ENCODE measurements around the gene PPIL4.
"Not testable (repeated sequence)": the region's sequence is repeated elsewhere in the genome, so short reads cannot be mapped to it uniquely, and the experiment has no call there.

Gene PPIL4

GRCh38 chr6:149513915-149514314, 31.9 kb downstream of the PPIL4 start:
- Histone ChIP-seq H3K4me1 (ENCODE audit: insufficient read depth, low read length) (no peaks in the 10 kb centered on the region), H3K27me3 (ENCODE audit: control insufficient read depth in 1 of 2, insufficient read depth in 2 of 2, low read length in 2 of 2) (no peaks in the 10 kb centered on the region), H3K9ac (ENCODE audit: low read length) (no peak overlapping the region), H3K36me3 (ENCODE audit: insufficient read depth, low read length) (peaks cover 13% of the 10 kb centered on the region), H3K27ac (ENCODE audit: low read depth, low read length) (no peak overlapping the region), H3K9me3 (ENCODE audit: low read length) (no peaks in the 10 kb centered on the region), H3K4me3 (ENCODE audit: low read depth in 1 of 2, low read length in 2 of 2) (no peak overlapping the region)

GRCh38 chr6:149510793-149511512, 34.9 kb downstream of the PPIL4 start:
- H3K27ac ChIP-seq (ENCODE audit: low read depth, low read length), result no peak overlapping the region
- peaks cover 13% of the 10 kb centered on the region for H3K36me3 ChIP-seq (ENCODE audit: insufficient read depth, low read length)
- no peak overlapping the region for H3K4me3 ChIP-seq (ENCODE audit: low read depth in 1 of 2, low read length in 2 of 2)

GRCh38 chr6:149508485-149508884, 37.4 kb downstream of the PPIL4 start:
- H3K4me3 ChIP-seq (ENCODE audit: low read depth in 1 of 2, low read length in 2 of 2), result no peak overlapping the region
- no peaks in the 10 kb centered on the region for H3K4me1 ChIP-seq (ENCODE audit: insufficient read depth, low read length)
- H3K27me3 ChIP-seq (ENCODE audit: control insufficient read depth in 1 of 2, insufficient read depth in 2 of 2, low read length in 2 of 2), result no peaks in the 10 kb centered on the region
- no peak overlapping the region for H3K27ac ChIP-seq (ENCODE audit: low read depth, low read length)
- no peaks in the 10 kb centered on the region for H3K9me3 ChIP-seq (ENCODE audit: low read length)
- peaks cover 21% of the 10 kb centered on the region for H3K36me3 ChIP-seq (ENCODE audit: insufficient read depth, low read length)
- H3K9ac ChIP-seq (ENCODE audit: low read length), result no peak overlapping the region

More at GRCh38 chr6:149510793-149511512, 34.9 kb downstream of the PPIL4 start:
- Histone ChIP-seq H3K9me3 (ENCODE audit: low read length) (no peaks in the 10 kb centered on the region), H3K4me1 (ENCODE audit: insufficient read depth, low read length) (no peaks in the 10 kb centered on the region), H3K27me3 (ENCODE audit: control insufficient read depth in 1 of 2, insufficient read depth in 2 of 2, low read length in 2 of 2) (no peaks in the 10 kb centered on the region), H3K9ac (ENCODE audit: low read length) (no peak overlapping the region)

DNA sequence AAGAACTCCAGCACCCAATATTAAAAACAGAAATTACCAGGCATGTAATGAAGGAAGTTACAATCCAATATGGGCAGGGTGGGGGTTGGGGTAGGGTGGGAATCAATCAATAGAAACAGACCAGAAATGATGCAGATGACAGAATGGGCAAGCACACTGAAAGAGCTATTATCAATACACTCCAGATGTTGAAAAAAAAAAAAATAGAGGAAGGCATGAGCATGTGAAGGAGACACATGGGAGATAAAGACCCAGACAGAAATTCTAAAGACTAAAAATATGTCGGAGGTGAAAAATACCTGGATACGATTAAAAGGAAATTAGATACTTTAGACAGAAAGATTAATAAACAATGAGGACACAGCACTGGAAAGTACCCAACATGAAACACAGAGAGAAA, 42.0 kb downstream of the PPIL4 start:
- Histone ChIP-seq H3K4me3 (ENCODE audit: low read depth in 1 of 2, low read length in 2 of 2) (no peak overlapping the region), H3K9ac (ENCODE audit: low read length) (no peak overlapping the region), H3K27me3 (ENCODE audit: control insufficient read depth in 1 of 2, insufficient read depth in 2 of 2, low read length in 2 of 2) (no peaks in the 10 kb centered on the region), H3K9me3 (ENCODE audit: low read length) (no peaks in the 10 kb centered on the region), H3K36me3 (ENCODE audit: insufficient read depth, low read length) (peaks cover 8% of the 10 kb centered on the region), H3K27ac (ENCODE audit: low read depth, low read length) (no peak overlapping the region), H3K4me1 (ENCODE audit: insufficient read depth, low read length) (no peaks in the 10 kb centered on the region)

GRCh38 chr6:149503276-149503675, 42.6 kb downstream of the PPIL4 start:
- H3K27me3 ChIP-seq (ENCODE audit: control insufficient read depth in 1 of 2, insufficient read depth in 2 of 2, low read length in 2 of 2), result no peaks in the 10 kb centered on the region
- H3K27ac ChIP-seq (ENCODE audit: low read depth, low read length), result no peak overlapping the region
- no peak overlapping the region for H3K9ac ChIP-seq (ENCODE audit: low read length)
- no peaks in the 10 kb centered on the region for H3K4me1 ChIP-seq (ENCODE audit: insufficient read depth, low read length)
- H3K4me3 ChIP-seq (ENCODE audit: low read depth in 1 of 2, low read length in 2 of 2), result no peak overlapping the region
- H3K36me3 ChIP-seq (ENCODE audit: insufficient read depth, low read length), result peaks cover 8% of the 10 kb centered on the region
- H3K9me3 ChIP-seq (ENCODE audit: low read length), result no peaks in the 10 kb centered on the region

GRCh38 chr6:149501768-149502167, 44.1 kb downstream of the PPIL4 start:
- Histone ChIP-seq H3K4me3 (ENCODE audit: low read depth in 1 of 2, low read length in 2 of 2) (no peak overlapping the region), H3K27ac (ENCODE audit: low read depth, low read length) (no peak overlapping the region), H3K4me1 (ENCODE audit: insufficient read depth, low read length) (no peaks in the 10 kb centered on the region), H3K9me3 (ENCODE audit: low read length) (no peaks in the 10 kb centered on the region), H3K27me3 (ENCODE audit: control insufficient read depth in 1 of 2, insufficient read depth in 2 of 2, low read length in 2 of 2) (no peaks in the 10 kb centered on the region), H3K9ac (ENCODE audit: low read length) (no peak overlapping the region), H3K36me3 (ENCODE audit: insufficient read depth, low read length) (peaks cover 8% of the 10 kb centered on the region)

DNA sequence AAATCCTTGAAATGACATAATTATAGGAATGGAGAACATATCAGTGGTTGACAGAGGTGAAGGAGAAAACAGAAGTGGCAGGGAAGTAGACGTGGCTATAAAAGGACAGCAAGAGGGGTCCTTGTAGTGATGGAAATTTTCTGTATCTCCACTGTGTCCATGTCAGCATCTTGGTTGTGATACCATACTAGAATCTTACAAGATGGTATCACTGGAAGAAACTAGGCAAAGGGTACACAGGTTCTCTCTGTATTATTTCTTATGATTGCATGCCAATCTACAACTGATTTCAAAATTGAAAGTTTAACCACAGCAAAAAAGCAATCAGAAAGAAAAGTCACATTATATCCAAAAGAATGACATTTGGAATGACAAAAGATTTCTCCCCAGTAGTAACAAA, 44.6 kb downstream of the PPIL4 start:
- H3K27ac ChIP-seq (ENCODE audit: low read depth, low read length), result no peak overlapping the region
- H3K9ac ChIP-seq (ENCODE audit: low read length), result no peak overlapping the region
- no peaks in the 10 kb centered on the region for H3K9me3 ChIP-seq (ENCODE audit: low read length)
- no peak overlapping the region for H3K4me3 ChIP-seq (ENCODE audit: low read depth in 1 of 2, low read length in 2 of 2)
- H3K4me1 ChIP-seq (ENCODE audit: insufficient read depth, low read length), result no peaks in the 10 kb centered on the region
- peaks cover 8% of the 10 kb centered on the region for H3K36me3 ChIP-seq (ENCODE audit: insufficient read depth, low read length)
- H3K27me3 ChIP-seq (ENCODE audit: control insufficient read depth in 1 of 2, insufficient read depth in 2 of 2, low read length in 2 of 2), result no peaks in the 10 kb centered on the region

GRCh38 chr6:149500096-149500495, 45.7 kb downstream of the PPIL4 start:
- Histone ChIP-seq H3K9ac (ENCODE audit: low read length) (no peak overlapping the region), H3K27me3 (ENCODE audit: control insufficient read depth in 1 of 2, insufficient read depth in 2 of 2, low read length in 2 of 2) (no peaks in the 10 kb centered on the region), H3K36me3 (ENCODE audit: insufficient read depth, low read length) (peaks cover 5% of the 10 kb centered on the region), H3K27ac (ENCODE audit: low read depth, low read length) (no peak overlapping the region), H3K4me1 (ENCODE audit: insufficient read depth, low read length) (no peaks in the 10 kb centered on the region), H3K9me3 (ENCODE audit: low read length) (no peaks in the 10 kb centered on the region), H3K4me3 (ENCODE audit: low read depth in 1 of 2, low read length in 2 of 2) (no peak overlapping the region)

DNA sequence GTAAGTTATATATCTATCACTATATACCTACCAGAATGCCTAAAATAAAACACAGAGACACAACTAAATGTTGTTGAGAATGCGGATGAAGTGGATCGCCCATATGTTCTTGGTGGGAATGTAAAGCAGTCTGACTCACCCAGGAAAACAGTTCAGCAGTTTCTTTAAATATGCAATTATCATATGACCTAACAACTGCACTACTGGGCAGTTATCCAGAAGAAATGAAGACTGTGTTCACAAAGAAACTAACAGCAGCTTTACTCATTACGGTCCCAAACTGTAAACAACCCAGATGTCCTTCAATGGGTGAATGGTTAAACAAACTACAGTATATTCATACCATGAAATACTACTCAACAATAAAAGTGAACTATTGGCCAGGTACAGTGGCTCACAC, 46.8 kb downstream of the PPIL4 start:
- H3K4me1 ChIP-seq (ENCODE audit: insufficient read depth, low read length), result no peaks in the 10 kb centered on the region
- no peaks in the 10 kb centered on the region for H3K36me3 ChIP-seq (ENCODE audit: insufficient read depth, low read length)
- no peaks in the 10 kb centered on the region for H3K9me3 ChIP-seq (ENCODE audit: low read length)
- no peak overlapping the region for H3K9ac ChIP-seq (ENCODE audit: low read length)
- H3K27ac ChIP-seq (ENCODE audit: low read depth, low read length), result no peak overlapping the region
- no peak overlapping the region for H3K4me3 ChIP-seq (ENCODE audit: low read depth in 1 of 2, low read length in 2 of 2)
- H3K27me3 ChIP-seq (ENCODE audit: control insufficient read depth in 1 of 2, insufficient read depth in 2 of 2, low read length in 2 of 2), result no peaks in the 10 kb centered on the region

- no peak overlapping the region for H3K4me3 ChIP-seq (ENCODE audit: low read depth in 1 of 2, low read length in 2 of 2)
- no peaks in the 10 kb centered on the region for H3K36me3 ChIP-seq (ENCODE audit: insufficient read depth, low read length)
- no peaks in the 10 kb centered on the region for H3K27me3 ChIP-seq (ENCODE audit: control insufficient read depth in 1 of 2, insufficient read depth in 2 of 2, low read length in 2 of 2)
- H3K9ac ChIP-seq (ENCODE audit: low read length), result no peak overlapping the region
- H3K9me3 ChIP-seq (ENCODE audit: low read length), result no peaks in the 10 kb centered on the region
- no peaks in the 10 kb centered on the region for H3K4me1 ChIP-seq (ENCODE audit: insufficient read depth, low read length)
- H3K27ac ChIP-seq (ENCODE audit: low read depth, low read length), result no peak overlapping the region
Measured at GRCh38 chr6:149497365-149497764, 48.5 kb downstream of the PPIL4 start.

DNA sequence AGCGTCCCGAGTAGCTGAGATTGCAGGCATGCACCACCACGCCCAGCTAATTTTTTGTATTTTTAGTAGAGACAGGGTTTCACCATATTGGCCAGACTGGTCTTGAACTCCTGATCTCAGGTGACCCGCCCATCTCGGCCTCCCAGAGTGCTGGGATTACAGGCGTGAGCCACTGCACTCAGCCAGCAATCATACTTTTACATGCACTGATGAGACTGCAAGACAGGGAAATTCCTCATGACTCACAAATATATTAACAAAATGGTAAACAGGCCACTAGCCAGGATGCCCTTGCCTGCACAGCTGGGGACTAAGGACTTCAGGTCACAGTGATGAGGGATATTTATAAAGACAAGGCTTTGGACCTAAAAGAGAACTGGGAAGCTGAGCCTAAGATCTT, 49.2 kb downstream of the PPIL4 start:
- not testable (repeated sequence) for H3K27me3 ChIP-seq (ENCODE audit: control insufficient read depth in 1 of 2, insufficient read depth in 2 of 2, low read length in 2 of 2); H3K9ac ChIP-seq (ENCODE audit: low read length); H3K27ac ChIP-seq (ENCODE audit: low read depth, low read length); H3K9me3 ChIP-seq (ENCODE audit: low read length); H3K36me3 ChIP-seq (ENCODE audit: insufficient read depth, low read length); H3K4me1 ChIP-seq (ENCODE audit: insufficient read depth, low read length); H3K4me3 ChIP-seq (ENCODE audit: low read depth in 1 of 2, low read length in 2 of 2)

DNA sequence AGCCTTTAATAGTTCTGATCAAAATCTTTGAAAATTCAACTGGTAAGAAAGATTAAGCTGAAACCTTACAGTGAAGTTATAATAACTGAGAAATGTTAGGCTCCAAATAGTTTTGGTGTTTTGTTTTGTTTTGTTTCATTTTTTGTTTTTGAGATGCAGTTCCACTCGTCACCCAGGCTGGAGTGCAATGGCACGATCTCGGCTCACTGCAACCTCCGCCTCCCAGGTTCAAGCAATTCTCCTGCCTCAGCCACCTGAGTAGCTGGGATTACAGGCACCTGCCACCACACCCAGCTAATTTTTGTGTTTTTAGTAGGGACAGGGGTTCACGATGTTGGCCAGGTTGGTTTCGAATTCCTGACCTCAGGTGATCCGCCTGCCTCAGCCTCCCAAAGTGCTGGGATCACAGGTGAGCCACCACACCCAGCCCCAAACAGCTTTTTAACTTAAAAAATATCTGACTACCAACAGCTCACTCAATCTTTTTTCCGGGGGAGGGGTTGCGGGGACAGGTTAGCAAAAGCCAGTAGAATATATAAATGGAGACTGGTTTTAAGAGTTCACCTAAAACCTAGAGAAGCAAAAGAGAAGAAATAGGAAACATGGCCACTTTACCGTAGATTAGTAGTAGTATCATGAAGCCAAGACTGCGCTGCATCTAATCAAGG, 50.4 kb downstream of the PPIL4 start:
- not testable (repeated sequence) for H3K9ac ChIP-seq (ENCODE audit: low read length); H3K27me3 ChIP-seq (ENCODE audit: control insufficient read depth in 1 of 2, insufficient read depth in 2 of 2, low read length in 2 of 2); H3K4me3 ChIP-seq (ENCODE audit: low read depth in 1 of 2, low read length in 2 of 2); H3K36me3 ChIP-seq (ENCODE audit: insufficient read depth, low read length); H3K27ac ChIP-seq (ENCODE audit: low read depth, low read length); H3K4me1 ChIP-seq (ENCODE audit: insufficient read depth, low read length); H3K9me3 ChIP-seq (ENCODE audit: low read length)

Measured in muscle layer of colon (tissue), 2 donors.